COLO668 (cell line): Measurements from ENCODE around the gene PLIN4.

ENCODE experiments used
- DNase-seq: peaks from one replicate; lab custom pipeline; 2025; ENCODE audit not compliant: unreplicated experiment; lab: John Stamatoyannopoulos, UW

Gene PLIN4

DNA sequence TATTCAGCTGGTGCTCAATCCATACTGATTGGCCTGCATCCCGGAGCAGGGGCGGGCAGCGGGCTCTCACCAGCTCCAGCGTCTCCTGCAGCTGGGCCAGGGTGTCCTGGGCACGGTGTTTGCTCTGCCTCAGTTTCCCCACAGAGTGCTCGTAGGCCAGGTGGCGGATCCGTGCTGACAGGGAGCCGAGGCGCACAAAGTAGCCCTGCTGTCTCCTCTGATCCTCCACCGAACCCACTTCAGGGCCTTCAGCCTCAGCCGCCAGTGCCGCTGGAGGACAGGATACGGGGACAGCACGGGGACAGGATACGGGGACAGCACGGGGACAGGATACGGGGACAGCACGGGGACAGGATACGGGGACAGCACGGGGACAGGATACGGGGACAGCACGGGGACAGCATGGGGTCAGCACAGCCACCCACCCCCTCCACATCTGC is 7.3 kb upstream of the PLIN4 start:
- DNase-seq, result no peak

DNA sequence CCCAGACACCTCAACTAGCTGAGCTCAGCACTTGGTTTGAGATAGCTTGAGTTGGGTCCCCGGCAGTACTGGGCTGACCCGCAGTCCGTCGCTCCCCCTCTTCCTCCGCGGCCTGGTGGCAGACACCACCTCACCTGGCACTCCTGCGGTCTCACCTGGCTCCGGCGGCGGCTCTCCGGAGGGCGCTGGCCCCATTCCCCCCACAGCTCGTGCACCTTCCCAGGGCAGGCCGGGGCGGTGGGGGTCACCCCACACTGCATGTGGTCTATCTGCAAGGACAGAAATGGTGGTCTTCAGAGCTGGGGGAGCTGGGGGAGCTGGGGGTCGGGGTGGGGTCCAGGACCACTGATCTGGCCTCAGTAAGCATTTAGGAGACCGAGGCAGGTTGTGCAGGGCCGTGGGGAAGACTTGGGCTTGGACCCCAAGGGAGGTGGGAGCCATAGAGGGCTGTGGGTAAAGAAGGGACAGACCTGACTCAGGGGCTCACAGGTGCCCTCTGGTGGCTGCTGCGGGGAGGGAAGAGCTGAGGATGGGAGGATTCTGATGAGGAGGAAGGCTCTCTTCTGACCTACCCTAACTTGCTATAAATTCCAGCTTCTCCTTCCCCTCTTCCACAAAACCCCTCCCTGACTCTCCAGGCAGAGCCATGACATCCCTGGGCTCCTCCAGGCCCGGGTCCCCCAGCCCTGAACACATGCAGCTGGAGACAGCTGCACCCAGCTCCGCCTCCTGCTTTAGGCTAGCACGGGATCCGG is 6.7 kb upstream of the PLIN4 start:
- peak; percentile 50 for DNase-seq

DNA sequence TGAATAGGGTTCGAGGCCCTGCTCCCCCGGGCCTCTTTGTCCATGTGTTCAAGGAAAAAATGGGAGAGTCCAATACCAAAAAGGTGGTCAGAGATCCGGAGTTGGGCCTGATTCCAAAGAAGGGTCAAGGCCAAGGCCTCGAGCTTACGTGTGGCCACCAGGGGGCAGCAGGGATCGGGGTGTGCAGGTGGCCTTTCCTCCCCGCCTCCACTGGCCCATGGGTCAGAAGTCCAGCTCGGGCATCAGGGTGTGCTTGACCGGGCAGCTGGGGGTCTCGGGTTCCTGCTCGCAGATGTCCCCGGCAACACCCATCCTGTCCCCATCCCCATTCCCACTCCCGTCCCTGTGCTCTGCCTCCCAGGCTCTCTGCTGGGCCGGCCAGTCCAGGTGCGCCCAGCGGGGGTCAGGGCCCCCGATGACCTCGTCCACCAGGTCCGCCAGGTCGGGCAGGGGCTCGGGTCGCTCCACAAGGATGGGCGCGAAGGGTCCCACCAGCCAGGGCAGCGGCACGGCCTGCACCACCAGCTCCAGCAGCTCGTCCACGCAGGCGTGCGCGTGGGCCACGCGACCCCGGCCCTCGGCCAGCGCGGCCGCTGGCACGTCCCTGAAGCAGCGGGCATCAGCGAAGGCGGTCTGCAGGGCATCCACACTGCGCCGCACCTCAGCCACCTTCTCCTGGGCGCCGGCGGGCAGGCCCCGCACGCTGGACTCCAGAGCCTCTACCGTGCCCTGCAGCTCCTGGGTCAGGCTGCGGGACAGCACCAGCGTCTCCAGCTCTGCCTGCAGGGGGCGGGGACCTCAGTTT is 5.2 kb upstream of the PLIN4 start:
- DNase-seq, result peak; percentile 37

DNA sequence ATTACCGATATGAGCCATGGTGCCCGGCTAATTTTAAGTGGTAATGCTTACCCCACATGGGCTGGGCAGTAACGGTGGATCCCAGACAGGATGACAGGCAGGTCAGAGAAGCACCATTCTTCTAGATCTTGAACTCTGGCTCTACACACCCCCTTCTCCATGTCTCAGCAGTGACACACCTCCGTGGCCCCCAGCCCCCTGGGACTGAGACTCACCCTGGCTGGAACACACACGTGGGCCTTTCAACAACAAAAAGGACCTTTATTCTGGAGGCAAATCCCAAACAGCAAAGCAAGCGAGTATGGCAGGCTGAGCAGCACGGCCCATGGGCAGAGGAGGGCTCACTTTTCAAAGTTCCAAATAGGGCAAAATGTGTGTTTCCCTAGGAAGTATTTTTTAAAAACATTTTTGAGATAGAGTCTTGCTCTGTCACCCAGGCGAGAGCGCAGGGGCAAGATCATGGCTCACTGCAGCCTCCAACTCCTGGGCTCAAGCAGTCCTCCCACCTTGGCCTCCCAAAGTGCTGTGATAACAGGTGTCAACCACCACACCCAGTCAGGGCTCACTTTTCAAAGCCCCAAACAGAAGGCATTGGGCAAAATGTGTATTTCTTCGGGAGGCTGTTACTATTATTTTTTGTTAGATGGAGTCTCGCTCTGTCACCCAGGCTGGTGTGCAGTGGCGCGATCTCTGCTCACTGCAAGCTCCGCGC is 4.2 kb upstream of the PLIN4 start:
- DNase-seq, result no peak

DNA sequence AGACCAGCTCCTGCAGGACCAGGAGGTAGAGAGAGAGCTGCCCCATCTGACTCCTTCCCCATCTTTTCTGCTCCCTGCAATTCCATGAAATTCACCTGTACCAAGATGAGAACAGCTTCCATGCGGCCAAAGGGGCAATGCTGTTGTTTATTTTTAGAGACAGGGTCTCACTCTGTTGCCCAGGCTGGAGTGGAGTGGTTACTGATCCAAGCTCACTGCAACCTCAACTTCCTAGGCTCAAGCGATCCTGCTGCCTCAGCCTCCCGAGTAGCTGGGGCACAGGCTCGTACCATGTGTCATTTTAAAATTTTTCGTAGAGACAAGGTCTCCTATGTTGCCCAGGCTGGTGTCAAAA is 3.6 kb upstream of the PLIN4 start:
- no peak for DNase-seq

DNA sequence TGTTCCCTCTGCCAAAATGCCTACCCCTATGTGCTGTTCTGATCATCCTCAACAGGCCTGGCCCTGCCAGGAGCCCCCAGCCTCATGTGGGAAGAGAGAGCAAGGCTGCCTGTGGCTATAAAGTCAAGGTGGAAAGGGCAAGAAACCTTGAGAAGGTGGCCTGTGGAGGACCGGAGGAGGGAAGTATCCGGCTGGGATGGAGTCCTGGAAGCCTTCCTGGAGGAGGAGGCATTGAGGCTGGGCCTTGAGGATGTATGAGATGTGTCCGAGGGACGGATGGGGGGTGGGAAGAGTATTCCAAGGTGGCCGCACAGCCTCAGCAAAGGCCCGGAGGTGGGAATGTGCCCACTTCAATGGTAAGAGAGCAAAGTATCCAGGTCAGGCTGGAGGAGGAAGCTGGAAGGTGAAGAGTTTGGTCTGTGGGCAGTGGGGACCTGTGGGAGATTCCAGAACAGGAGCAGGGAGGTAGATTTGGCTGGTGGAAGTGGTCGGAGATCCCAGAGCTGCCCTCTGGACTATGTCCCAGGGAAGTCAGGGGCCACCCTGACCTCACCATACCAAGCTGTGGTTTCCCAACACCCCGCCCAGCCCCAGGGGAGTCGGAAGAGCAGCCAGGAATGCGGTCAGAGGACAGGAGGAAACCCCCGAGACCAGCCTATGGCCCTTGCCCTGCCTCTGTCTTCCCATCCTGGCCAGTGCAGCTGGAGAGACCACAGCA is 3.0 kb upstream of the PLIN4 start:
- no peak for DNase-seq

DNA sequence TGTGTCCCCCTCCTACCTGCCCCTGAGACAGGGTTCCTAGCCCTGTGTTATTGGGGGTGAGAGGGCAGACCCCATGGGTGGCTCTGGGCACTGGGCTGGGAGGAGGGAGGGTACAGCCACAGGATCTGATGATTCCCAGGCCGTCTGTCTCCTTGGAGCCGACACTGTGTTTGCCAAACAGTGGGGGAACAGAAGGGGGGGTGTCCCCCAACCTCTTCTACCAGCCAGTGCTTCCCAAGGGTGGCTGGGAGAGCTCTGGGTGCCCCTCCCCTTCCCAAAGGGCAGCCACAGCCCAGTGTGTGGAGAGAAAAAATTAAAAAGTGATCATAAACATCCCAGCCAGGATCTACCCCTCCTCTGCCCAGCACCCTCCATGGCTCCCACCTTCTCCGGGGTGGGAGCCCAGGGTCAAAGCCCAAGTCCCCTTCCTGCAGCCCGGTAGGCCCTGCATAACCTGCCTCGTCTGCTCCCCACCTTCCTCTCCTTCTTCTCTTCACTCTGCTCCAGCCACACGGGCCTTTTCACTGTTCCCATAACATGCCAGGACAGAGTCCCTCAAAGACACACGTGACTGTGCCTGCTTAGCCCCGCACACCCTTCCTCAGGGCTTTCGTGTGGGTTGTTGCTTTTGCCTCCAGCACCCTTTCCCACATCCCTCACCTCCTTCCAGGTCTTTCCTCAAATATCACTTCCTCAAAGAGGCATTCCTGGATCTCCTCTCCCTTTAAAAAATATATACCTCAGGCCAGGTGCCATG is 1.4 kb upstream of the PLIN4 start:
- DNase-seq, result no peak

DNA sequence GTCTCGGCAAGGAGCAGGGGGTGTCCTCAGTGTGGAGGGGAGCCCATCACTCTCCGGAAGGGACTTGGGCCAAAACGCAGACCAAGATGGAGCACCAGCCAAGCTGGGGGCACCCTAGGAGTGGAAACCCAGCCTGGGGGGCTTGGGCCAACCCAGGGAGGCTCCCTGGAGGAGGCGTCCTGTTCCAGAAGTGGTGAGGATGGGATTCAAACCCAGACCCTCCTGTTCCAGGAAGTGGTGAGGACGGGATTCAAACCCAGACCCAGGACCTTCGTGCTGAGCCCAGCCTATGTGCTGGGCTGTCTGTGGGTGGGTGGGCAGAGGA is 848 bp upstream of the PLIN4 start:
- no peak for DNase-seq

DNA sequence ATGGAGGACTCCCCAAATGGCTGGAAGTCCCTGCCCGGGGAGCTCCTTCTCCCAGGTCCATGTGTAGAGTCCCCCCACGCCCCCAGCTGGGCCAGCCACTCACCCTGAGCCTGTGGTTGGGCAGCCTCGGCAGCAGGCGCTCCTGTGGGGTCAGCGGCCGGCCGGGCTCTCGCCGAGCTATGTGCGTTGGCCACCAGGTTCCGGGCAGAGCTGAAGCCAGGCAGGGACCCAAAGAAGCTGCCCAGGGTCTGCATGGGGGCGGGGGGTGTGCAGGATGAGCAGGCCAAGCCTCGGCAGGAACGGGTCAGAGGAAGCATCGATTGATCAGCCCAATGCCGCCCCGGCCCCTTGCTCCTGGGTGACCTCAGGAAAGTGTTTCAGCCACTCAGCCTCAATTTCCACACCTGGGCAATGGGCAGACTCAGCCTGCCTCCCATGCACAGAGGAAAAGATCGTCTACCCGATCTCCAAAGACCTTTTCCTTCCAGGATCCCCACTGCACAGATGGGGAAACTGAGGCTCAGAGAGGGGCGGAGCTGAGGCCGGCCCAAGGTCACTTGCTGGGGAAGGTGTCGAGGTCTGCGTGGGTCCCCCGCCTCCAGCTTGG is 732 bp downstream of the PLIN4 start:
- DNase-seq, result no peak

DNA sequence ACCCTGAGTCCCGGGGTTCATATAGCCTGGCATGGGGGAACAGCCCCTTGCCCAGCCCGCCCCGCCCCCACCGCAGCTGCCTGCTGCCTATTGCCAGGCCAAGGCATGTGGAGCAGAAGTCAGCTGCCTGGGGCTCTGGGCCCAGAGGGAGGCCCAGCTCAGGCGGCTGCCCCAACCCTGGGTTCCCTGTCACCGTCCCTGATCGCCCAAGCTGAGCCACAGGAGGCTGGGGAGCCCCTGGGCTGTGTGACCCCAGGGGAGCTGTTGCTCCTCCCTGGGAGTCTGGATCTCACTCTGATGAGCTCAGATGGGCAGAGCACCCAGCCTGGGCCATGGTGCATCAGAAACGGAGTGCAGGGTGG is 1.4 kb downstream of the PLIN4 start:
- no peak for DNase-seq

DNA sequence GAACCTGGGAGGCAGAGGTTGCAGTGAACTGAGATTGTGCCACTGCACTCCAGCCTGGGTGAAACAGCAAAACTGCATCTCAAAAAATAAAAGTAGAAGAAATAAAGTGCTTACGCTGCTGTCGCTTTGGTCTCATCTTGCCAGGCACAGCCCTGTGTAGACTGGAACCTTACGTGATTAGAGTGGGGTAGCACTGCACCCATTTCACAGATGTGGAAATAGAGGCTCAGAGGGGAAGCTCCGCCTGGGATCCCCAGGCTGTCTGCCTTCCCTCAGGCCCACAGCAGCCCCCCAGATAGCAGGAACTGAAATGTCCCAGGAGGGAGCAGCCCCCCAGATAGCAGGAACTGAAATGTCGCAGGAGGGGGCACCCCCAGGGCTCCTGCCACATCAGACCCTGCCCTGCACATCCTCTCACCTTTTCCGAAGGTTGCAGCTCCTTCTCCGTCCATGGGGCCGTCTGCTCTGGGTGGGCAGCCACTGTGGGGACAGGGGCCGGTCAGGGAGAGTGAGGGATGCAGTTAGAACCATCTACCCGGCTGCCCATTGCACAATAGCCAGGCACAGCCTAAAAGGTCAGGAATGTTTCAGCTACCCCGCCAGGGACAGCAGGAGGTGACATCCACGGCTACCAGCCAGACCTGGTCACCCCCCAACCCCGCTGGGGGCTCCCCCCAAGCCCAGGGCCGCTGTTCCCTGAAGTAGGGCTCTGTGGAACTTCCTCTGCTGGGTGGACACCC is 1.9 kb downstream of the PLIN4 start:
- DNase-seq, result no peak

DNA sequence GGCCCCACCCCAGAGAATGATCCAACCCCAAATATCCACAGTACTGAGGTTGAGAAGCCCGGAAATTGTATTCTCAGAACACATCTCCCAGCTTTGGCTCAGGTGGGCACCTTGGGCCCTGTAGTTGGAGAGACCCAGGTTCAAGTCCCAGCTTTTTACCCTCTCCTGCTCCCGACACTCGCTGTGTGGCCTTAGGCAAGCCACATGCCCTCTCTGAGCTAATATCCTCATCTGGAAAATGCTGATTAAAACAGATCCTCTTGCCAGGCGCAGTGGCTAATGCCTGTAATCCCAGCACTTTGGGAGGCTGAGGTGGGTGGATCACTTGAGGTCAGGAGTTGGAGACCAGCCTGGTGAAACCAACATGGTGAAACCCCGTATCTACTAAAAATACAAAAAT is 2.6 kb downstream of the PLIN4 start:
- DNase-seq, result no peak

DNA sequence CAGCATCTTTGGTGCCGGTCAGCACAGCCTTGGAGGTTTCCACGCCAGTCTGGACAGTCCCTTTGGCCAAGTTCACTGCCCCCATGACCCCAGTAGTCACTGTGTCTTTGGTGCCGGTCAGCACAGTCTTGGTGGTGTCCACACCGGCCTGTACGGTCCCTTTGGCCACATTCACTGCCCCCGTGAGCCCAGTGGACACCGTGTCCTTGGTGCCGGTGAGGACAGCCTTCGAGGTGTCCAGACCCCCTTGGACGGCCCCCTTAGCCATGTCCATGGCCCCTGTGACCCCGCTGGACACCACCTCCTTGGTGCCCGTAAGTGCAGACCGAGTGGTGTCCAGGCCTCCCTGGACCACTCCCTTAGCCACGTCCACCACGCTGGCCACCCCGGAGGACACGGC is 5.0 kb downstream of the PLIN4 start:
- no peak for DNase-seq

DNA sequence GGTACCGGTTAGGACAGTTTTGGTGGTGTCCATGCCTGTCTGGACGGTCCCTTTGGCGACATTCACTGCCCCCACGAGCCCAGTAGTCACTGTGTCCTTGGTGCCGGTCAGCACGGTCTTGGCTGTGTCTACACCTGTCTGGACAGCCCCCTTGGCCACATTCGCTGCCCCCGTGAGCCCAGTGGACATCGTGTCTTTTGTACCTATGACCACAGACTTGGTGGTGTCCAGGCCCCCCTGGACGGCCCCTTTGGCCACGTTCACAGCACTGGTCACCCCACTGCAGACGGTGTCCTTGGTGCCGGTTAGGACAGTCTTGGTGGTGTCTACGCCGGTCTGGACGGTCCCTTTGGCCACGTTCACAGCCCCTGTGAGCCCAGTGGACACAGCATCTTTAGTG is 6.2 kb downstream of the PLIN4 start:
- DNase-seq, result no peak

DNA sequence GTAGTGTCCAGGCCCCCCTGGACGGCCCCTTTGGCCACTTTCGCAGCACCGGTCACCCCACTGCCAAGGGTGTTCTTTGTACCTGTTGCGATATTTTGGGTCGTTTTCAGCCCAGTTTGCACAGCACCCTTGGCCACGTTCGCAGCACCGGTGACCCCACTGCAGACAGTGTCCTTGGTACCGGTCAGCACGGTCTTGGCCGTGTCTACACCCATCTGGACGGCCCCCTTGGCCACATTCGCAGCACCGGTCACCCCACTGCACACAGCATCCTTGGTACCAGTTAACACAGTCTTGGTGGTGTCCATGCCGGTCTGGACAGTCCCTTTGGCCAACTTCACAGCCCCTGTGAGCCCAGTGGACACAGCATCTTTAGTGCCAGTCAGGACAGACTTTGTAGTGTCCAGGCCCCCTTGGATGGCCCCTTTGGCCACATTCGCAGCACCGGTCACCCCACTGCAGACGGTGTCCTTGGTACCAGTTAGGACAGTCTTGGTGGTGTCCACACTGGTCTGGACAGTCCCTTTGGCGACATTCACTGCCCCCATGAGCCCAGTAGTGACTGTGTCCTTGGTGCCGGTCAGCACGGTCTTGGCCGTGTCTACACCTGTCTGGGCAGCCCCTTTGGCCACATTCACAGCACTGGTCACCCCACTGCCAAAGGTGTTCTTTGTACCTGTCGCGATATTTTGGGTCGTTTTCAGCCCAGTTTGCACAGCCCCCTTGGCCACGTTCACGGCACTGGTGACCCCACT is 6.8 kb downstream of the PLIN4 start:
- DNase-seq, result no peak

DNA sequence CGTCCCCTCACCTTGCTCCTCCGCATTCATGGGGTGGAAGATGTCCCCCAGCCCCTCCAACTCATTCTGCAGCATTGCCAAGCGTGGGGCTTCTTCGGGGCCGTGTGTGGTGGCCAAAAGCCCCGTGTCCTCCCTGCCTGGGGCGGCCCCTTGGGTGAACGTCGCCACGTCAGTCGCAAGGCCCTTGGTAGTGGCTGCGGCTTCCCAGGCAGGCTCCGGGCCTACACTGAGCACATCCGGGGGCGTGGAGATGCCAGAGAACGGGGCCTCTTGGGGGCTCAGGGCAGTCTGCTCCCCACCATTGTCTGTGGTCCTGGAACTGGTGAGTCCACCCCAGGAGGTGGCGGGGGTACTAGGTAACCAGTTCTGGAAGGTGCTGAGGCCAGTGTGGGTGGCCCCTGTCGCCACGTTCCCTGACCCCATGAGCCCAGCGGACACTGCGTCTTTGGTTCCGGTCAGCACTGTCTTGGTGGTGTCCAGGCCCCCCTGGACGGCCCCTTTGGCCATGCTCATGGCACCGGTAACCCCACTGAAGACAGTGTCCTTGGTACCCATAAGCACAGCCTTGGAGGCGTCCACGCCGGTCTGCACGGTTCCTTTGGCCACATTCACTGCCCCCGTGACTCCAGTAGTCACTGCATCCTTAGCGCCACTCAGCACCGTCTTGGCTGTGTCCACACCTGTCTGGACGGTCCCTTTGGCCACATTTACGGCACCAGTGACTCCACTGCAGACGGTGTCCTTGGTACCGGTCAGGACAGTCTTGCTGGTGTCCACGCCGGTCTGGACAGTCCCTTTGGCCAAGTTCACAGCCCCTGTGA is 7.6 kb downstream of the PLIN4 start:
- DNase-seq, result no peak

DNA sequence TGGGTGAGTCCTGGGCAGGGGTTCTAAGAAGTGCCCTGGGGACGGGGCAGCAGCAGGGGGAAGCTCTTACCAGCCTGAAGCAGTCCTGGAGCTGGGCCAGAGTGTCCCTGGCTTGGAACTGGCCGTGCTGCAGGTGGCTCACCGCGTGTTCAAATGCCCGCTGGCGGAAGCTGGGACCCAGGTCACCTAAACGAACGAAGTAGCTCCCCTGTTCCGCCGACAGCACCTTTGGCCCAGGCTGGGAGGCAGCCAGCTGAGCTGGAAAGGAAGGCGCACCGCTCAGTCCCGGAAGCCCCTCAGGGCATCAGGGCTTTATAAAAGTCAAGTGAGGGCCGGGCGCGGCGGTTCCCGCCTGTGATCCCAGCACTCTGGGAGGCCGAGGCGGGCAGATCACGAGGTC is 9.6 kb downstream of the PLIN4 start:
- DNase-seq, result no peak

DNA sequence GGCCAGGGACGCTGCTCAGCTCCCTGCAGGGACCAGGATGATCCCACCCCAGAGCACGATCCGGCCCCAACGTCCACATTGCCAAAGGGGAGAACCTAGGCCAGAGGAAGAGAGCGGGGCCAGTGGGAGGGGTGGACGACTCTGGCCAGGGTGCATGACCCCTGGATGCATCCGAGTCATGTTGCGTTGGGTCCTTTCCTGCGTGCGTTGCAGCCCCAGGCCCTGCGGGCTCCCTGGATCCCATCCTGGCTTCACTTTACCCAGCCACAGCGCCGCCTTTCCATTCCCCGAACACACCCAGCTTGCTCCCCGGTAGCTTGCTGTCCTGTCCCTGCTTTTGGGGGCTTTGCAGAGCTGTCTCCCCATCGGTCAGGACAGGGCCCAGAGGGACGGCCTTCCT is 10.5 kb downstream of the PLIN4 start:
- no peak for DNase-seq
